Cardiac atrium fibroblast (primary cell): Measurements from ENCODE around the gene XAGE2. TPM values are rescaled to one million over a fixed set of nuclear protein-coding genes. Genes with fewer than 3 reads are reported as not detected.

Source experiments
- total RNA-seq: library from RNA; depleted of rRNA; stranded (reverse); fragments of >200 nt; gene quantifications from 2 replicates; pipeline ENCODE4 v1.2.3, GENCODE V29; 2015

The XAGE2 gene
- not detected in 2 replicates for total RNA-seq

GRCh38 chrX:52368368-52369055 lies at the start of gene XAGE2:
TSS of gene XAGE2 (plus strand) at chrX:52369021. CDS start at chrX:52370015, 994 bp downstream.

Other genes starting within 250 kb of the XAGE2 start
- 19.8 and 133 TPM in 2 replicates for gene MAGED4, start 184.1 kb upstream of the XAGE2 start, total RNA-seq
- not detected in 2 replicates for gene XAGE1A, start 126.8 kb downstream of the XAGE2 start, total RNA-seq
- gene XAGE1B, start 148.0 kb downstream of the XAGE2 start, total RNA-seq = not detected in 2 replicates